ENCODE data around the gene CBFA2T3.
"Not testable (repeated sequence)": the region's sequence is repeated elsewhere in the genome, so short reads cannot be mapped to it uniquely, and the experiment has no call there.

The CBFA2T3 gene

DNA sequence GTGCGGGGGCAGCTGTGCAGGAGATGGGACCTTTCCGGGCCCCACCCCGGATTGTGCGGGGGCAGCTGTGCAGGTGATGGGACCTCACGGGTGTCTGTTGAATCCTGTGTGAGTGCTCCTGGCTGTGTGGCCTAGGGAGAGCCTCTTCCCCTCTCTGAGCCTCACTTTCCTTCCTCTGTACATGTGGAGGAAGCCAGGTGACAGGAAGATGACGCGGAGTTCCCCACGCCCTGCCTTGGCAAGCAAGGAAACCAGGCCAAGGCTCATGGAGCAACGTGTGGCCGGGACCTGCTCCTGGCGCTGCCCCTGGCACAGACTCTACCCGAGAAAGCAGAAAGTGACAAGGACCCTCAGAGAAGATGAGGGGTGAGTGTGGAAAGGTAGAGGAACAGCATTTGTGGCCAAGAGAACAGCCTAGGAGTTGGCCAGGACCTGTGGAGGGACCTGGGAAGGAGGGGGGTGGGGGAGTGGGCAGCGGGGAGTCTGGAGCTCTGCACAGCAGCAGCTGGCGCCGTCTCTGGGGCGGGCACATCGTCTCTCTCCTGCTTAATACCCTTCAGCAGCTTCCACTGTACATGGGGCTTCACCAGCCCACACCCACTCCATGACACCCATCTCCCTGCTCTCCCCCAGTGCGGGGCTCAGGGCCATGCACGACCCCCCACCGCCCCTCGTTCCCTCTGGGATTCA, 72.2 kb downstream of the CBFA2T3 start:
- no peak for DNase-seq

GRCh38 chr16:88903267-88903666, 73.7 kb downstream of the CBFA2T3 start:
- no peak for DNase-seq

- DNase-seq, result no peak
Observed at GRCh38 chr16:88902744-88903143, 74.3 kb downstream of the CBFA2T3 start.

- no peak for DNase-seq
Observed at GRCh38 chr16:88901718-88902337, 75.2 kb downstream of the CBFA2T3 start.

GRCh38 chr16:88900662-88901052, 76.3 kb downstream of the CBFA2T3 start:
- no peak for DNase-seq

DNA sequence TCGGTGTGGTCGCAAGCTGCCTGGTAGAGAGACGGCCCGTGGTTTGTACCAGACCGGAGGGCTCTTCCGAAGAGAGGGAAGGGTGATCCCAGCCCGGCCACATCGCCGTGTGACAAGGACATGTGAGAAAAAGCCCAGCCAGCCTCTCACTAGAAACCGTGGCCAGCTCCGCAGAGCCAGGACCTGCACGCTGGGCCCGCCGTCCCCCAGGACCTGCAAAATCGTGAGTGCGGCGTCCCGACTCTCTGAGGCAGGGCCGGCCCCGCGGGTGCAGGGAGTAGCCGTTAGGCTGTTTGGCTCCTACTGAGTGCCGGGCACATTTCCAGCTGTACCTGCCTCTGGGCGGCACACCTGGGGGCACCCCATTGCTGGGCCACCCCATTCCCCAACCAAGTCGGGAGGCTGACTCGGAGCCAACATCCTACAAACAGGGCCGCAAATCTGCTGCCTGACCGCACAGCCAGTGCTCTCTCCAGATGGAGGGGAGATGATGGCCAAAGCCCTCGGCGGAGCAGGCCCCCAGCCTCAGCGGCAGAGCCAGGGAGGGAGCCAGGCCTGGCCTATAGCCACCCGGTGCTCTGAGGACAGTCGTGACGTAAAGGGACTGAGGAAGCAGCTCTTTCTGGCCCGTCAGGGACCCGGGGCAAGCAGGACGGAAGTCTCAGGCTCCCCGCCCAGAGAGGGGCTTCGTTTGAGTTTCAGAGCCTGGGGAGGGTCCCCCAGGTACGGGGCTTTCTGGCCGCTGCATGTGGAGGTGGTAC, 76.9 kb downstream of the CBFA2T3 start:
- DNase-seq, result no peak

DNA sequence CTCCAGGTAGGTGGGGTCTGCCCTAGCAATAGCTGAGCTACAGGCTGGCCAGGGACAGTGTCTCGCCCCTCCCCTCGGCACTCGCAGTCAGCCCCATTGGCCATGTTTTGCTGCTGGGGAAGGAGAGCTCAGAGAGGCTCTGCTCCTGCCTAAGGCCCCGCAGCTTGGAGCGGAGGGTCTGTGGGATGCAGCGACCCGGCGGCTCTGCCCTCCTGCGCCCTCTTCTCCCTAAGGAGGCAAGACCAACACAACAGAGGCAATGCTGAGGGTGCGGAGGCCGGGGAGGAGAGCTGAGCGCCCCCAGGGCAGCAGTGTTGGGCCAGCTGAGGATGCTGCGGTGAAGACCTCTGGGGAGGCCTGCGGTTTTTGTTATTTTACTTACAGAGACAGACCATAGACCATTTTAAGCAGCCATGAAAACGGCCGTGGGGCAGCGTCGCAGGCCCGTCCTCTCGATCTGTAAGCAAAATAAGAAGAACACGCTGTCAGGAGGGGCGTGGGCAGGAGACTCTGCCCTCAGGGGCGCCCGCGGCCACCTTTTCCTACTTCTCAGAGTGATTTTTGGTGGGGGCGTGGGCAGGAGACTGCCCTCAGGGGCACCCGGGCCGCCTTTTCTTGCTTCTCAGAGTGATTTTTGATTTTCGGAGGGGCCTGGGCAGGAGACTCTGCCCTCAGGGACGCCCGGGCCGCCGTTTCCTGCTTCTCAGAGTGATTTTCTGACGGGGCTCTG, 79.1 kb downstream of the CBFA2T3 start:
- DNase-seq, result no peak

DNA sequence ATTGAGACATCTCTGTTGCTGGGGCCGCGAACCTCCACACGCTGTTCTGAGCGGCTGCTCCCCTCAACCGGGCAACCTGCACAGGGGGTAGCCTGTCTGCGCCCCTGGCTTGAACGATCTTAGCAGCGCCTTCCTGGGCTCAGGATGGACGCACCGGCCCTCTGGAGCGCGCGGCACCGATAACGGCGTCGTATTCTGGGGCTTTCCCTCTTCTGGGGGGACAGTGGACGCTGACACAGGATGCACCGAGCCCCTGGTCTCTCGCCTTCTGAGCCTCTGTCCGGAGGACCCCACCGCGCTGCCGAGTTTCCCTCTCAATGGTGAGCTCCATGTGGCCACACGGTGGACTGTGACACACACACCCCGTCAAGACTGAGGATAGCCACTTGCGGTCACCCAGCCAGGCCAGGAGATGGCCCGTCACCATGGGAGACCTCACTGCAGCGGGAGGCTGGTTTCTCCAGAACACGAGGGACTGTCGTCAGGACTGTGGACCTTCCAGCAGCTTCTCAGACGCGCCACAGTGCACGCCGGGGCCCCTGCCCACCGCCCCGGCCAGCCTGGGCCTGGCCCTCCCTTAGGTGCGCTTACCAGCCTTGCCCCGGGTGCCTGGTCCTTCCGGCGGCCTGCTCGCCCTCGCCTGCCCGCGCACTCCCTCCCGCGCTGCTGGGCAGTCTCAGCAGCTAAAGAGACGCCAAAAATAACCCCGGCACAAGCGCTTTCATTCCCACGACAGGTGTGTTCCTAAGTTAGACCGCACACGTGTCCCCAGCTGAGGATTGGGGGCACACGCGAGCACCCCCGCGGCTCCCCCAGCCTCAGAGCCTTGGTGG, 80.6 kb downstream of the CBFA2T3 start:
- DNase-seq, result no peak

DNA sequence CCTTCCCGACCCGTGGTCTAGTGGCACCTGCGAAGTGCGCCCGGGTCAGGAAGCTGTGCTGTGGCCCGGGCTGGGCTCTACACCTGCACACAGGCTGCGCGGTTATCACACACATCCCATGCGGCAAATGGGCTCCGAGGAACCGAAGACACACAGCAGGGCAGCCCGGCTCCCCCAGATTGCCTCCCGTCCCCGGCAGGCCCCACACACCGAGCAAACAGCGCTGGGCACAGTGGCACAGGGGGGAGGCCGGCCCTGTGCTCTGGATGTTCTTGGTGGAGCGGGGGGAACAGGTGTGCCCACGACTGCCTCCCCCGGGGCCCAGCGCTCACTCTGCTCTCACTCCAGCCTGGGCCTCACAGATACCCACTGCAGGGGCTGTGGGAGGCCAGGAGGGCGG, 81.7 kb downstream of the CBFA2T3 start:
- DNase-seq, result no peak

- no peak for DNase-seq
Observed at GRCh38 chr16:88894681-88895300, 82.2 kb downstream of the CBFA2T3 start.

GRCh38 chr16:88894266-88894665, 82.7 kb downstream of the CBFA2T3 start:
- not testable (repeated sequence) for DNase-seq

GRCh38 chr16:88893127-88893968, 83.7 kb downstream of the CBFA2T3 start:
- no peak for DNase-seq

- no peak for DNase-seq
Observed at GRCh38 chr16:88892065-88892464, 84.9 kb downstream of the CBFA2T3 start.

DNA sequence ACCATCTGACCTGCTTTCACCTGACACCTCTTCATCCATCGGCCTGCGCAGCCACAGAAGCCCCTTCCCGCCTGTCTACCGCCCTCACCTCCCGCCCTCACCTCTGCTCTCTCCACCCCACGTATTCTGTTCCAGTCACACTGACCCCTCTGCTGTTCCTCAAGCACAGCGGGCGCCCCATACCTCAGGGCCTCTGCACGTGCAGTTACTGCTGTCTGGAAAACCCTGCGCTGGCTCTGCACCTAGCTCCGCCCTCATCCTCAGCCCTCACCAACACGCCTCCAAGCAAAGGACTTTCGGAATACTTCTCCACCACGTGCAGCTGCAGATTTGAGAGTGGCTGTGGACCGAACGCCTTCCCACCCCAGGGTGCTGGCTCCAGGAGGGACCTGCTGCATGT, 85.9 kb downstream of the CBFA2T3 start:
- DNase-seq, result no peak

DNA sequence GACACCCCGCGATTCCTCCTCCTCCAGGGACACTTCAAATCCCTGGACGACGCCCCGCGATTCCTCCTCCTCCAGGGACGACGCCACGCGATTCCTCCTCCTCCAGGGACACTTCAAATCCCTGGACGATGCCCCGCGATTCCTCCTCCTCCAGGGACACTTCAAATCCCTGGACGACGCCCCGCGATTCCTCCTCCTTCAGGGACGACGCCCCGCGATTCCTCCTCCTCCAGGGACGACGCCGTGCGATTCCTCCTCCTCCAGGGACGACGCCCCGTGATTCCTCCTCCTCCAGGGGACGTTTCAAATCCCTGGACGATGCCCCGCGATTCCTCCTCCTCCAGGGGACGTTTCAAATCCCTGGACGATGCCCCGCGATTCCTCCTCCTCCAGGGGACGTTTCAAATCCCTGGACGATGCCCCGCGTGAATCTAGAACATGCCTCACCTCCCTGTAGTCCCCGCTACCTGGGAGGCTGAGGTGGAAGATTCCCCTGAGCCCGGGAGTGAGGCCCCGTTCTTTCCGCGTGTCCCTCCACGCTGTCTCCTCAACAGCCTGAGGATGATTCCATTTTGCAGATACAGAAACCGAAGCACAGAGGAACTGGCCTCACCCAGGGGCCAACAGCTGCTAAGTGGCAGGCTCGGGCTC, 87.2 kb downstream of the CBFA2T3 start:
- DNase-seq, result not testable (repeated sequence)

DNA sequence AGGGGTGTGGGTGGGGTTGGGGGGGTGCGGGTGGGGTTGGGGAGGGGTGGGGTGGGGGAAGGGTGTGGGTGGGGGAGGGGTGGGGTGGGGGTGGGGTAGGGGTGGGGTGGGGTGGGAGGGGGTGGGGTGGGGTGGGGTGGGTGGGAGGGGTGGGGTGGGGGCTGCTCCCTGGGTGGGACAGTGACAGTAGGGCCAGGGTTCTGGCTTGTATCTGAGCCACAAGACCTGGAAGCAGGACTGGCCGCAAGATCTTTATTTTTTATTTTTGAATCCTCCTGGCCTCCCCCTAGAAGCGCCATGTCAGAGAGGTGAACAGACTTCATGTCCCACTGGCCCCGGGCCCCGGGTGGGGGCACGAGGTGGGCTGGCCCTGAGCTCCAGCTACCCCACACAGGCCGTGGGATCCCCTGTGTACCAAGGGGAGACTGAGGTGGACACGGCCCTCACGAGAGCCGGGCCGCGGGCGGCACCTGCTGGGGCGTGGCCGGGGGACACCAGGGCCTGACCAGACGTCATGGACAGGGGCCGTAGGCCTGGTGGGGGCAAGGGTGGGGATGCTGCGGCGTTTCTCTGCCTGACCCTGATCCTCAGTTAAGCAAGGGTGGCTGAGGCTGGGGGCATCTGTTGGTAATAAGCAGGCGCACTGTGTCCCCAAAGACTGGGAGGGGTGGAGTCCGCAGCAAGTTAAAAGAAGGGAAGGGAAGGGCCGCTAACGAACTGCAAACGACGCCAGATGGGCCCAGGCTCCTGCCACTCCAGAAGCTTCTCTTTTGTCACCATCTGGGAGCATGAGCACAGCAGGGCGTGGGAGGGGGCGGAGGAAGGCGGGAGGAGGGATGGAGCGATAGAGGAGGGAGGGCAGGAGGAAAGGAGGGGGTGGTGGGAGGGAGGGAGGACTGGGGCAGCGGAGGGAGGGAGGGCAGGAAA, 88.3 kb downstream of the CBFA2T3 start:
- no peak for DNase-seq

- DNase-seq, result no peak
Observed at GRCh38 chr16:88888057-88888456, 89.0 kb downstream of the CBFA2T3 start.

GRCh38 chr16:88886845-88887521, 90.0 kb downstream of the CBFA2T3 start:
- DNase-seq, result no peak

DNA sequence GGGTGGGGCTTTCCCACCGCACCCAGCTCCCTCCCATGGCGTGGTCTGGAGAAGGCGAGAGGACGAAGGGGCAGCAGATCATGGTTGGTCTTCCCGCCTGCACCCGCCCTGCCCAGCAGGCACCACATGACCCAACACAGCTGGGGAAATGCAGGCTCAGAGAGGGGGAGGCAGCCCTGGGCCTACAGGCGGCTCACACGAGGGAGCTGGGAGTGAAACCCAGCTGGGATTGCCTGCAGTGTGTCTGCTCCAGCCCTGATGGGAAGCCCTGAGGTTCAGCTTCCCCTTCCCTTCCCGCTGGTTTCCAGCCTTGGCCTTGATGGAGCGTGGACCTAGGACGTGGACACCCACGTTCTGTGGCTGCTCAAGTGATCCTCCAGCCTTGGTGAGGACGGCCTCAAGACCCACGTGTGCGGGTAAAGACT, 90.6 kb downstream of the CBFA2T3 start:
- no peak for DNase-seq
